GM23248 (cell line): ENCODE measurements around the gene IGFALS.

Experiments
- EZH2 ChIP-seq: fragments of 200-600 bp; sonication (generic); IDR thresholded peaks from 2 replicates; pipeline ENCODE4 v1.6.1; 2018; ENCODE audit warnings: antibody characterized with exemption, mild to moderate bottlenecking; ENCODE audit not compliant: insufficient read depth, poor library complexity, severe bottlenecking
- EZH2phosphoT487 ChIP-seq: fragments of 200-600 bp; sonication (generic); IDR thresholded peaks from 2 replicates; pipeline ENCODE4 v1.6.1; 2018; ENCODE audit warnings: antibody characterized with exemption, moderate library complexity, mild to moderate bottlenecking, low read depth; ENCODE audit not compliant: insufficient read depth

DNA sequence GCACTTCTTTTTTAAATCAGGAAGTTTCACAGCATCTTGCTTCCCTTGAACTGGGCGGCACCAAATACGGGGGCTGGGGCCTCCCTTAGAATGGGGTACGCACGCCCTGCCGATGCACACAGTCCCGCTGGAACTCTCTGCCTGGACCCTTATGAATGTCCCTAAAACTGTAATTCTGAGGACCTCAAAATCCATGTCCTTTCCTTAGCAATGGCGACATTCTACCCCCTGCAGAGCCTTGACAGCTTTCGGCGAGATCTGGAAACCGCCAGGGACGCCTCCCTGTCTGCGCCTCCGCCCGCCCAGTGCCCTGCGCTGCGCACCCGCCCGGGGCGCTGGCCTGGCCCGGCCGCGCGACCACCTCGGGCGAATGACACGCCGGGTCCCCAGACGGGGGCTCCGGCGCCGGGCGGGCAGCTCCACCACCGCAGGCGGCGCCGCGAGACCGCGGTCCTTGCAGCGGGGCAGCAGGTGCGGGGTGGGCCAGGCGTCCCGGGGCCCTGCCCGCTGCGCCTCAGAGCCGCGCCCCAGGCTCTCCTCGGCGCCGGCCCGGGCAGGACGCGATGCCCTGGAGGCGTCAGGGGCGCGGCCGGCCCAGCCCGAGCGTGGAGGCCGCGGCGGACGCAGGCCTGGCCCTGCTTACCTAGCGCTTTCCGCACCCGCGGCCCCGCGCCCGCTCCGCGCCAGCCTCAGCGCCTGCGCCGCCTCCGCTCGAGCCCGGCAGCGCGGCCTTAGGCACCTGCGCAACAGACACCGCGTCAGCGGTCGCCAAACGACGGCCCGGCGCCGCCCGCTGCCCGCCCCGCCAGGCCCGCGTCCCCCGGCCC, 32.6 kb upstream of the IGFALS start:
- TF ChIP-seq EZH2 (no peak), EZH2phosphoT487 (no peak)
